CD4-positive, alpha-beta T cell treated with Interleukin-17A for 1 hour (primary cell): Measurements from ENCODE around the gene ARL4A.

ENCODE experiments used
- DNase-seq: peaks from one replicate; pipeline ENCODE4 v3.0.0-alpha.2; 2020

ARL4A gene

GRCh38 chr7:12703881-12704280 is 16.4 kb downstream of the ARL4A start:
- no peak for DNase-seq

DNA sequence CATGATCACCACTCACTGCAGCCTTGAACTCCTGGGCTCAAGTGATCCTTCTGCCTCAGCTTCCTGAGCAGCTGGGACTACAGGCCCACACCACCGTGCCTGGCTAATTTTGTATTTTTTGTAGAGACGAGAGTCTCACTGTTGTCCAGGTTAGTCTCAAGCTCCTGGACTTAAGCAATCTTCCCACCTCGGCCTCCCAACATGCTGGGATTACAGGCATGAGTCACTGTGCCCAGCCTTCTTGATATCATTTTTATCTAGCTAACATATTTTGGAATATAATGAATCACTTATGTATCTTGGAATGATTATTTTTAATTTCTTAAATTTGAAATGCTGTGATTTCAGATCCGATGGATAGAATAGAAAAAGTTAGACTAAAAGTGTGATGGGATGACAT is 18.4 kb downstream of the ARL4A start:
- DNase-seq, result no peak

- no peak for DNase-seq
Observed at GRCh38 chr7:12706900-12707536, 19.6 kb downstream of the ARL4A start.

DNA sequence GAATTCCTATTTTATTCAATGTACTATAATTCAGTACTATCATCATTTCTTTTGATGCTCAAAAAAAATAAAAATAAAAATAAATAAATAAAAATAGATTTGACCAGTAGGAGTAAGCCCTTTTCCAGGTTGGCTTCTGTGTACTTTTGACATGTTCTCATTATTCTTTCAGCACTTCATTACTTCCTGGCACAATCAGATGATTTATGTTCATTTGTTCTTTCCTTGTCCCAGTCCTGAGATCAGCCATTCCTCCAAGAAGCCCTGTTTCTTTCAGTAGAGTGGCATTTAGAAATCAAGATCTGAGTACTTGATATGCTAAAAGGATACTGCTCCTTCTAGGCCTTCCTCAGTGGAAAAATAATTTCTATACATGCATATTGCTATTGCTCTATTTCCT is 20.9 kb downstream of the ARL4A start:
- no peak for DNase-seq

DNA sequence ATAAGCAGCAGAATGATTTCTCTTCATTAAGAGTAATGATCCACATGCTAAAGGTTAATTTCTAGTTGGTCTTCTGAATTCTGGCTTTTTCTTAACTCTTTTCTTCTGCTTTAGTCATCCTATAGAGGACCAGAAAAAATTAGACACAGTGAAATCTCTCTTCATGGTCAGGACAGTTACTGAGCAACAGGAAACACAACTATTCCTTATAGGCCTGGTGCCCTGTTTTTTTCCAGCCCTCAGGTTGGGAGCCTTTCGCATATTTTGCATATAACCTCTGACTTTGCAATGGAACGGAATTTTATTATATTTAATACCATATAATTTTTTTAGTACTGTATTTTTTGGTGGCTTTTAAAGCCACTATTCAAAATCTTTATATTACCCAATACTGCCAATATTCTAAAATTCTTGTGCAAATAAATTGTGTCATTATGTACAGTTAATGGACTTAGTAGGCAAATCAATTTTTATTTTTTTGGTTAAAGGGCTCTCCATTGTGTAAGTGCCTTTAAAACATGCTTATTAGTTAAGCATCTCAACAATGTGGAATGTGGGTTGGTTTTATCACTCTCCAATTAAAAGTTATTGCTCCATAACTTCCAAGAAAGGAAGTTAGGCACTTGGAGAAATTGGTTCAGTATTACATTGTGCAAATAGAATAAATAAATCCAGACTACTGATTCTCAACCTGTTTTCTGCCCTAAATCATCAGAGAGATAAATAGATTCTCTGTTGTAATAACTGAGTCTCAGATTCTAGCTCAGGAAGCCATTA is 22.5 kb downstream of the ARL4A start:
- no peak for DNase-seq

- no peak for DNase-seq
Observed at GRCh38 chr7:12711124-12711523, 23.7 kb downstream of the ARL4A start.

DNA sequence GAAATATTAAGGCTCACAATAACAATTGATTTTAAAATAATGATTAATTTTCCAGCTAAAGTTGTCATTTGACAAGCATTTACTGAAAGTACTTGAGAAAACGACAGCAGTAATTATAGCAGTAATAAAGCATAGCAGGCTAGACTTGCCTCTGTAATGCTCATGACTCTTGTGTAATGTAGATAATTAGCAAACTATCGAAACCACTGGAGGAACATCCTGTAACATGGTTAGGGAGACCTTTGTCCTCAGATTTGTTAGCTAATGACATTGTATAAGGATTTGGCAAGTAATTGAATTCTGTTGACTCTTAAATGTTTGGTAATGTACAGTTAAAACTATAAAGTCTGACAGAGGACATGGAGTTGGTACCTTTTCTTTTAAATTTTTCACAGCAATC is 24.8 kb downstream of the ARL4A start:
- DNase-seq, result no peak

DNA sequence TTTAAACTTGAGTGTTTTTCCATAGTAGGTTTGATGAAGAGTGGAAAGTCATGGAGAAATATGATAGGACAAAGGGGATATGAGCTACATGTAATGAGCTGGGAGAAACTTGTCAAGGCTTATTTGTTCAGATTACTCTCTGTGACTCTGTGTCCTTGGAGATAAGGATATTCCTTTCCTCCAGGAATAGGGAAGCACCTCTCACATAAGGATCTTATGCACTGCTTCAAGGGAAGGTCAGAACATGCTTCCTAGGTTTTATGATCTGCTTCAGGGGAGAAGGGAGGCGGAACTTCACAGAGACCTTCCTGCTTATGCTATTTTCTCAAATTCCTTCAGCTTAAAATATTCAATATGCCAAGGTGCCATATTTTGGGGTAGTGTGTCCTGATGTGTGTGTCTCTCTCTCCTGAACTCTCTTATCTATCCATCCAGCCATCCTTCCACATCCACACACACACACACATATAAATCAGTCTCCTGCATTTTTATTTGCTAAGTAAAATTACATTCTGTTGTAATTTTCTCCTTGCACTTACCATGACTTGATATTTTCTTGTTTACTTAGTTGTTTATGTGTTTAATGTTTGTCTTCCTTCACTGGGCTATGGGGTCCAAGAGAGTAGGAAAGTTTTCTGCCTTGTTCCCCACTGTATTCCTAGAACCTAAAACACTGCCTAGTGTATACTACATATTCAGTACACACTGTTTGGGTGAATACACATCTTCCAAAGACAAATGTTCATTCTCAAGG is 26.4 kb downstream of the ARL4A start:
- no peak for DNase-seq

GRCh38 chr7:12714379-12714737 is 26.9 kb downstream of the ARL4A start:
- no peak for DNase-seq

DNA sequence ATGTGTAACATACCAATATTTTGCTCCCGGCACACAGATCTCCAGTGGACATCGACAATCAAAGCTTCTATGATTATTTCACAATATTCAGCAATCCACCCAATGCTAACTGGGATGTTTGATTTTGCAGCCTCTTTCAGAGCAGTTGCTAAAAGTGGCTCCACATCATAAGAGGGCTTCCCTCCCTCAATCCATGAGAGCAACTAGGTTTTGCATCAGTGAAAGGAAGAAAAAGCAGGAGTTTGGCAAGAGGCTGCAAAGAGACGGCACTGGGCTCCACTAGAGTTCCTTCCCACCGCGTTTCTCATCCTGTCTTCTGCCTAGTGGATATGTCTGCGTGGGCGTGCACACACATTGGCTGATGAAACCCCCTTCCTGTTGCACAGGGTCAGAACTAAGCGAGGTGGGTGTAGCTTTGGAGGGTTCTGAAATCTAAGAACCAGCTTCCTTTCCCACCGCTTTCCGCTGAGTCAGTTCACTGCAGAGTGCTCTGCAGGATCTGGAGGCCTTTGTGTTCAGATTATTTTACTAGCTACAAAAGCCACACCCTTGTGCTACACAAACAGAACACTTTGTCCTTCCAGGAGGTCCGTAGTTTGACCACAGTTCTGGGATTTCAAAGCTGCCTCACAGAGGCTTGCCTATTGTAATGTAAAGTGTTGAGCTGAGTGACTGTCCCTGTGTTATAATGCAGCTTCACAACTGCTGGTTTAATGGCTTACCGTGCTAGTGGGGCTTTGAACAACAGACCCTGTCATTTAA is 28.1 kb downstream of the ARL4A start:
- DNase-seq, result peak; percentile 20

GRCh38 chr7:12716134-12716681 is 28.8 kb downstream of the ARL4A start:
- DNase-seq, result no peak

DNA sequence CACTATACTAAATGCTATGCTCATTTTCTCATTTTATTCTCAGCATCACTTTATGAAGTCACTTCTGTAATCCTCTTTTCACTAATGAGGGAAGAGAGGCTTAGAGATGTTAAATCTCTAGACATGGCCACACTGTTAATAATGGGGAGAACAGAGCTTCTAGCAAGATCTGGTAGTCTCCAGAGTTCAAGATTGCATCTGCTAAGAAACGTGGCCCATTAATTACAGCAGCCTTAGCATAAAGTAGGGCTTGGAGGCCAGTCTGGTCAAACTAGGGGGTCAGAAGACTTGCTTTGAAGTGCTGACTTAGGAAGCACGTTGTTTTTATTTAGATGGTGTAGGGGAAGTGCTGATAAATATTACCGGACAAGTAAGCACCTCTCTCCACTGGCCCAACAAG is 29.3 kb downstream of the ARL4A start:
- no peak for DNase-seq

DNA sequence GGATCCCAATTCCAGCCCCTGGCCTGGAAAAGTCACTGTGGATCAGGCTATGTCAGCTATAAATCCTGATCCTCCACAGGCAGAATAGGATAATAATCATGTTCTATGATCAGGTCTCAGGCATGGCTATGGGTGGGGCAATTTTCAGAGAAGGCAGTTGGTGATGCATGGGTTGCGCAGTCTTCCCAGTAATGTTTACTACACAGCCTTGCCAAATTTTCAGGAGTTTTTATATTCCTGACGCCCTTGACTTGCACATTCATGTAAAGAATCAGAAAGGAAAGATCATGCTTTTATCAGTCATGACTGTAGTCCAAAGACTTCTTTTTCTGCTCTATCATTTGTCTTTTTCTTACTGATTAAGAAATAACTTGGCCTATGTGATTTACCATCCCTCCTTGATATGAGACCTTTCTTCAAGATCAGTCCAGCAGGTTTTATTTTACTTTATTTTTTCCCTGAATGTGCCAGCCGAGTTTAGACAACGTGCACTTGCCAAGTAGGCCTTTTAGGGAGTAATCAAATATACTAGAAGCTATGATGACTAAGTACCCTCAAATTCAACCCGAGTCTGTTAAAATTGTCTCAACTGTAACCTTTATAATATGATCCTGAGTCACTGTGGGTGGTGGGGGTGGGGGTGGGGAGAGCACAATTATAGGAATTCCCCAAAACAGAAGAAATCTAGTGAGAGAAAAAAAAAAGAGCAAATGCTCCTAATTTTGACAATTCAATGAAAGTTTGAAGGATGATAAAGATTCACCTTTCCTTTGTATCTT is 31.9 kb downstream of the ARL4A start:
- no peak for DNase-seq

DNA sequence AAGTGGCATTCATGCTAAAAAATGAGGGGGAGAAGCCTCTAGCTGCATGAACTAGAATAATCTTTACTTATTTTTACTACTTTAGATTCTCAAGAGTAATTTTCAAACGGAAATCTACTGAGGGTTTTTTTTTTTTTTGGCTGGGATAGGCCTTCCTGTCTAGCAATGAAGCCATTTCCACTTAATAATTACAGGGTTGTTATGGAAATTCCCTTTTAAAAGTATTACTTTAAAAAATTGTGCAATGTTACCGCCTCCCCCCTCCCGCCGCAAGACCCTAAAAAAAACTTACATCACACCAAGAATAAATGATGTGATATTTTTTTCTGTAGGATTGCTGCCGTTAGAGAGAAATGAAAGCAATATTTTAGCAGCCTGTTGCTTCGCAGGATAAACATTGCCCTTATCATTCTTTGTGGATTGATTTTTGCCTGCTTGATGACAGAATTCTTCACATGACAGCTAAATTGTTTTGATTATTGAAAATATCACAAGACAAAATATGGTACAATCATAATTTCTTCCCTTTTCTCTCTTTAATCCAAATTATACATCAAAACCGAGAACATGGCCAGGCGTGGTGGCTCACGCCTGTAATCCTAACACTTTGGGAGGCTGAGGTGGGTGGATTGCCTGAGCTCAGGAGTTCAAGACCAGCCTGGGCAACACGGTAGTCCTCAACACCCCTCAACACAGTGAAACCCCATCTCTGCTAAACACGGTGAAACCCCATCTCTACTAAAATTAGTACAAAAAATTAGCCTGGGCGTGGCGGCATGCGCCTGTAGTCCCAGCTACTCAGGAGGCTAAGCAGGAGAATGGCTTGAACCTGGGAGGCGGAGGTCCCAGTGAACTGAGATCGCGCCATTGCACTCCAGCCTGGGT is 32.8 kb downstream of the ARL4A start:
- no peak for DNase-seq

GRCh38 chr7:12721286-12721830 is 33.9 kb downstream of the ARL4A start:
- no peak for DNase-seq

DNA sequence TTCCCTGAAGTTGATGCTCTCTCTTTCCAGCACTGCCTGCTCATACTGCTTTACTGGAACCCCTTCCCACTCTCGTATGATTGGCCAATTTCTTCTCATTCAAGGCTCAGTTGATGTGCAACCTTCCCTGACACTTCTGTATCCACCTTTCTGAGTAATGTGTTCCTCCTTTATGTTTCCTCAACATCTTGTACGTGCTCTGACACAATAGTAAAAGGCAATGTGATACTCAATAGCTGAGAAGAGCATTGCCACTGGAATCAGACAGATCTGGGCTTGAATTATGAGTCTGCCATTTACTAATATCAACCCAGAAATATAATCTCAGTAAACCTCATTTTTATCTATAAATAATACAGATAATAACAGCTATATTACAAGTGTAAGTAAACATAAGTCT is 34.7 kb downstream of the ARL4A start:
- DNase-seq, result no peak

- DNase-seq, result no peak
Observed at GRCh38 chr7:12722636-12723605, 35.5 kb downstream of the ARL4A start.

DNA sequence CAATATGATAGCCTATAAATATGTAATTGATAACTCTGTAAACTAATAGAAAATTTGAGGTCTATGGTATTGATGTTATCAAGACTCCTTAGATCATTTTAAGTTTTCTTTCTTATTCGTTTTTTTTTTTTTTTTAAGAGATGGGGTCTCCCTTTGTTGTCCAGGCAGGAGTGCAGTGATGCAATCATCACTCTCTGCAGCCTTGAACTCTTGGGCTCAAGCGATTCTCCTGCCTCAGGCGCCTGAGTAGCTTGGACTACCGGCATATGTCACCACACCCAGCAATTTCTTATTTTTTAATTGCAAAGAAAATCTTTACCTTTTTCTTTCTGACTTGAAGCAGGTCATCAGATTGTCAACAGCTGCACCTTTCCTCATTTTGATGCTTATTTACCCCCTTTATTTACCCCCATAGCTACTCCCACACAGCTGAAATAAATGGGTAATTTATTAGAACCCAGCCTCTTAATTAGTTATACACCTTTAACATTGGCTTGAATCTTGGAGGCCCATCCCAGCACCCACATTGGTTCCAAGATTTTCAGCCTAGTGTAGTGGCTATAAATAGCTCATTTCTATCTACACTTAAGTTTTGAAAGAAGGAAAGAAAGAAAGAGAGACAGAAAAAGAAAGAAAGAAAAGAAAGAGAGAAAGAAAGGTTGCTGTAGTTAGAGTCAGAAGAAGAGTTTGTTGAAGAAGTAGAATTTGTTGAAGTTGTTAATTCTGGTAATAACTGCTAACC is 38.3 kb downstream of the ARL4A start:
- no peak for DNase-seq

GRCh38 chr7:12726908-12727307 is 39.5 kb downstream of the ARL4A start:
- no peak for DNase-seq
